Vagina (tissue), 2 donors: ENCODE results near the gene PRKCQ. TPM values are rescaled to one million over a fixed set of nuclear protein-coding genes. Genes with fewer than 3 reads are reported as not detected.

Experiments used
- DNase-seq, 2 donors: peaks; one replicate each; pipeline ENCODE4 v3.0.0-alpha.2; 2017; ENCODE audit errors: extremely low spot score in 2 of 2
- H3K27ac ChIP-seq: fragments of 200-600 bp; sonication (generic); one replicate; pipeline ENCODE4 v1.5.1; 2019
- H3K27me3 ChIP-seq: fragments of 200-600 bp; sonication (generic); one replicate; pipeline ENCODE4 v1.5.1; 2019
- H3K36me3 ChIP-seq, 2 donors: fragments of 200-600 bp; sonication (generic); one replicate each; pipeline ENCODE4 v1.5.1; 2017 to 2019
- H3K4me1 ChIP-seq: fragments of 200-600 bp; sonication (generic); one replicate; pipeline ENCODE4 v1.5.1; 2019
- H3K4me3 ChIP-seq, 2 donors: fragments of 200-600 bp; sonication (generic); 1 replicate in 1 of 2; 2 replicates in 1 of 2; pipeline ENCODE4 v1.5.1; 2016 to 2019
- H3K9me3 ChIP-seq: fragments of 200-600 bp; sonication (generic); one replicate; pipeline ENCODE4 v1.5.1; 2019
- CTCF ChIP-seq, 3 experiments: fragments of 450-650 bp in 2 of 3; fragments of 200-600 bp in 1 of 3; sonication (generic) in 1 of 3; IDR thresholded peaks; one replicate each; pipeline ENCODE4 v1.5.1; 2017 to 2019; ENCODE audit warnings: antibody characterized with exemption in 3 of 3, mild to moderate bottlenecking in 2 of 3, moderate library complexity in 2 of 3
- POLR2A ChIP-seq, 2 donors: fragments of 450-650 bp; IDR thresholded peaks; one replicate each; pipeline ENCODE4 v1.6.1; 2017; ENCODE audit warnings: antibody characterized with exemption in 2 of 2, mild to moderate bottlenecking in 2 of 2, moderate library complexity in 2 of 2
- POLR2AphosphoS5 ChIP-seq, 2 donors: sonication (generic); formaldehyde crosslinking; IDR thresholded peaks; one replicate each; pipeline ENCODE4 v1.9.0; 2017; ENCODE audit warnings: antibody characterized with exemption in 2 of 2, mild to moderate bottlenecking in 2 of 2, low read depth in 1 of 2; ENCODE audit not compliant: insufficient read depth in 1 of 2
- intact Hi-C: fragments of 100-400 bp; cut with DNase I; formaldehyde crosslinking; loops from one replicate; pipeline ENCODE4 v1.15.1; 2023
- total RNA-seq: library from RNA; depleted of rRNA; stranded (reverse); fragments of >200 nt; gene quantifications from one replicate; pipeline ENCODE4 v1.2.3, GENCODE V29; 2016

The PRKCQ gene
- total RNA-seq, 1 donor from 2014 or later = 3.7 TPM

- Histone ChIP-seq H3K9me3 (no peaks in the 10 kb centered on the region), H3K27ac (no peak overlapping the region), H3K36me3 (no peaks in the 10 kb centered on the region), H3K4me1 (no peaks in the 10 kb centered on the region), H3K4me3 (no peak overlapping the region), H3K27me3 (no peaks in the 10 kb centered on the region)
- TF ChIP-seq CTCF (IDR thresholded peaks at IDR 0.05) = no peak
- TF ChIP-seq POLR2AphosphoS5 (IDR thresholded peaks at IDR 0.05; ENCODE audit: insufficient read depth in 1 of 2, low read depth in 1 of 2) = no peak
- TF ChIP-seq POLR2A (IDR thresholded peaks at IDR 0.05) = no peak
- intact Hi-C loops = no loop called here
- no peak for DNase-seq
Observed at GRCh38 chr10:6530966-6531365, 49.1 kb downstream of the PRKCQ start.

- no peak overlapping the region for H3K27ac ChIP-seq
- H3K36me3 ChIP-seq = no peaks in the 10 kb centered on the region
- H3K27me3 ChIP-seq = no peaks in the 10 kb centered on the region
- H3K4me1 ChIP-seq = no peaks in the 10 kb centered on the region
- no peak for DNase-seq
- TF ChIP-seq POLR2AphosphoS5 (IDR thresholded peaks at IDR 0.05; ENCODE audit: insufficient read depth in 1 of 2, low read depth in 1 of 2) = peak in 1 of 2 donors; percentile 14
- no peak for TF ChIP-seq POLR2A (IDR thresholded peaks at IDR 0.05)
- intact Hi-C loops = no loop called here
- H3K4me3 ChIP-seq = no peak overlapping the region
- H3K9me3 ChIP-seq = no peaks in the 10 kb centered on the region
Observed at GRCh38 chr10:6530211-6530840, 49.8 kb downstream of the PRKCQ start.

DNA sequence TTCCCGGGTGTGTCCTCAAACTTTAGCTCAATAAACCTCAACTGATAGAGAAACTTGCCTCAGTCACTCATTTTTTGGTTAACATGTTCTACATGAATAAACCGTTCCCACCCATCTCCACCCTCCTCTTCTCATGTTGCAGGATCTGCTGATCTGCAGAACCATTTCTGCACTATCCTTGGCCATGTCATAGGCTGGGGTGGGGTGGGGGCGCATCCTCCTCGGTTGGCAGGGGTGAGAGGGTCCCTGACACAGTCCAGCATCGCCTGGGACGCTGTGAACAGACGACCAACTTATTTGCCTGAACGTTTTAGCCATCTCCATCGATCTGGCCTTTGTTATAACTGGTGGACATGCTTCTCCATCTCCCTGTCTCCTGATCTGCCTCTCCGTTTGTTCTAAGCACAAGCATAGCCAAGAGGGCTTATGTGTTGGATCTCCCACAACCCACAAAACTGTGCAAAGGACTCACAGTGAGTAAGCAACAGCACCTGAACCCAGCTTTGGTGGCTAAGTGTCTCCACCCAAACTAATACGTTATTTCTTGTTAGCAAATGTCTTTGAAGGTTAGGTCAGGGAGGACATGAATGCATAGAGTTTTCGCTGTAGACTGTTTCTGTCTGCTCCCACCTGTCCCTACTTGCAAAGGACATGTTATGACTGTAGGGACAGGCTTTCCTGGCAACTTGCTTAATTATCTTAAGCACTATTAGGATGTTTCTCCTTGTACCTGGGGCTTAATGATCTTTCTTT lies 51.7 kb downstream of the PRKCQ start:
- H3K27ac ChIP-seq = no peak overlapping the region
- H3K36me3 ChIP-seq = no peaks in the 10 kb centered on the region
- H3K4me3 ChIP-seq = no peak overlapping the region
- TF ChIP-seq CTCF (IDR thresholded peaks at IDR 0.05) = no peak
- no peak for TF ChIP-seq POLR2A (IDR thresholded peaks at IDR 0.05)
- TF ChIP-seq POLR2AphosphoS5 (IDR thresholded peaks at IDR 0.05; ENCODE audit: insufficient read depth in 1 of 2, low read depth in 1 of 2) = no peak
- DNase-seq = no peak
- intact Hi-C loops = no loop called here
- no peaks in the 10 kb centered on the region for H3K9me3 ChIP-seq
- no peaks in the 10 kb centered on the region for H3K27me3 ChIP-seq
- no peaks in the 10 kb centered on the region for H3K4me1 ChIP-seq

GRCh38 chr10:6525599-6526165 lies 54.4 kb downstream of the PRKCQ start:
- TF ChIP-seq POLR2A (IDR thresholded peaks at IDR 0.05) (no peak), CTCF (IDR thresholded peaks at IDR 0.05) (no peak)
- intact Hi-C loops = no loop called here
- Histone ChIP-seq H3K27me3 (no peaks in the 10 kb centered on the region), H3K36me3 (no peaks in the 10 kb centered on the region), H3K27ac (no peak overlapping the region), H3K9me3 (no peaks in the 10 kb centered on the region), H3K4me1 (no peaks in the 10 kb centered on the region), H3K4me3 (no peak overlapping the region)
- DNase-seq = no peak

DNA sequence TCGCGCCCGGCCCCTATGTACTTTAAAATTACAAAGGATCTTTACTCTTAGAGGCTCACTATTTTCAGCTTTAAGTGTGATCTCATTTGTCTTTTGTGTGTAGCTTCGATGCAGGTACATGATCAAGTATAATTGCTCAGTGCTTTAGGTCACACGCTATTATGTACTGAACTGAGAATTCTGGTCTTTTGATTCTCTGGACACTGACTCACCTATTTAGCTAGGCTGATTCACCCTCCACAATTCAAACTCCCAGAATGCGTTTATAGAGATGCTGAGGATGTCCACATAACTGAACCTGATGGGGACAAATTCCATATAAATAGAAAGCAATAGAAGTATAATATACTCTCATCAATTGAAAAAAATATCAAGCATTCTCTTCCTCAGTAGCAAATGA lies 57.8 kb downstream of the PRKCQ start:
- DNase-seq = no peak
- H3K4me3 ChIP-seq = no peak overlapping the region
- no peaks in the 10 kb centered on the region for H3K36me3 ChIP-seq
- H3K9me3 ChIP-seq = no peaks in the 10 kb centered on the region
- H3K4me1 ChIP-seq = no peaks in the 10 kb centered on the region
- TF ChIP-seq CTCF (IDR thresholded peaks at IDR 0.05) = no peak
- no peak for TF ChIP-seq POLR2AphosphoS5 (IDR thresholded peaks at IDR 0.05; ENCODE audit: insufficient read depth in 1 of 2, low read depth in 1 of 2)
- TF ChIP-seq POLR2A (IDR thresholded peaks at IDR 0.05) = no peak
- no peak overlapping the region for H3K27ac ChIP-seq
- intact Hi-C loops = no loop called here
- H3K27me3 ChIP-seq = no peaks in the 10 kb centered on the region
